Activated CD4-positive, alpha-beta memory T cell treated with anti-CD3 and anti-CD28 coated beads, Interleukin-2, amount 10 ng/mL, durations not matched to agents 7 days and 5 days (primary cell): Measurements from ENCODE around the gene CLCN7. TPM values are rescaled to one million over a fixed set of nuclear protein-coding genes. Genes with fewer than 3 reads are reported as not detected.

Source experiments
- CTCF ChIA-PET: fragments of 350-600 bp; sonication (Branson Sonifier 250); formaldehyde crosslinking; loops from one replicate; lab custom pipeline; 2021; ENCODE audit warnings: antibody characterized with exemption, inconsistent platforms; lab: Charles Lee
- POLR2A ChIA-PET: fragments of 350-600 bp; sonication (Branson Sonifier 250); formaldehyde crosslinking; loops from one replicate; lab custom pipeline; 2021; ENCODE audit warnings: antibody characterized with exemption; lab: Charles Lee
- DNase-seq: peaks from one replicate; pipeline ENCODE4 v3.0.0-alpha.2; 2020
- H3K27ac Mint-ChIP-seq: one replicate; pipeline ENCODE4 v1.8.0; 2021; ENCODE audit warnings: mild to moderate bottlenecking, mixed read lengths
- H3K27me3 Mint-ChIP-seq: one replicate; pipeline ENCODE4 v1.8.0; 2021; ENCODE audit warnings: mixed read lengths
- H3K36me3 Mint-ChIP-seq: one replicate; pipeline ENCODE4 v1.8.0; 2021; ENCODE audit warnings: low read depth, mixed read lengths
- H3K4me1 Mint-ChIP-seq: one replicate; pipeline ENCODE4 v1.8.0; 2021; ENCODE audit warnings: mixed read lengths
- H3K4me3 Mint-ChIP-seq: one replicate; pipeline ENCODE4 v1.8.0; 2021; ENCODE audit warnings: mild to moderate bottlenecking, mixed read lengths
- H3K9me3 Mint-ChIP-seq: one replicate; pipeline ENCODE4 v1.8.0; 2021; ENCODE audit warnings: mixed read lengths
- total RNA-seq, 2 experiments: library from RNA; stranded (reverse); gene quantifications; one replicate each; pipeline ENCODE4 v1.2.3, GENCODE V29; 2021

Gene CLCN7
- total RNA-seq, 2 experiments from 2014 or later: 44.2 to 49.4 TPM

DNA sequence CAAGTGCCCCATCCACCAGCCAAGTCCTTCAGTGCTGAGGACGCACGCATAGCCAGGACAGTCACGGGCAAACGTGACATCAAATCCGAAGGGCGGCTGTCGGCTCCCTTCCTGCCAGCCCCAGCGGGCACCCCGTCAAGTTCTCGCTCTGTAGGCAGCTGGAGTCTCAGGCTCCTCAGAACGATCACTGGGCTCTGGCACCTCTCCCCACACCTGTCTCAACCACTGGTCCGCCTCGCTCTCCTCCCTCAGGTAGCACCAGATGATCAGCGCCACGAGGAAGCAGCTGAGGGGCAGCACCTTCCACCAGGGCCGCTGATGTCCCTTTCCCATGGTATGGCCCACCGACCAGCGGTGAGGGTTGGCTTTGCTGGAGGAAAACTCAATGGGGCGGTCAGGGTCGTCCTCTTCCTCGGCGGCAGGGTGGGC is 54.7 kb downstream of the CLCN7 start:
- H3K27me3 Mint-ChIP-seq: no peaks in the 10 kb centered on the region
- peak overlapping the region; percentile 86 for H3K4me3 Mint-ChIP-seq
- CTCF ChIA-PET: interaction anchor here (0.5 to 1.6 kb wide), 5 partner anchors 9 to 362 kb away, joined by 3 to 6 read pairs (median 4); partner anchors contain the start of genes NUBP2, SPSB3 and TMEM204
- POLR2A ChIA-PET: interaction anchor here (0.7 to 2.3 kb wide), 29 partner anchors 8 to 1112 kb away, joined by 3 to 19 read pairs (median 5); partner anchors contain the start of genes CHTF18, CRAMP1, EME2 and IFT140
- H3K4me1 Mint-ChIP-seq: peaks cover 39% of the 10 kb centered on the region
- no peaks in the 10 kb centered on the region for H3K9me3 Mint-ChIP-seq
- DNase-seq: peak; percentile 24
- peaks cover 7% of the 10 kb centered on the region for H3K36me3 Mint-ChIP-seq
- peak overlapping the region; percentile 98 for H3K27ac Mint-ChIP-seq

DNA sequence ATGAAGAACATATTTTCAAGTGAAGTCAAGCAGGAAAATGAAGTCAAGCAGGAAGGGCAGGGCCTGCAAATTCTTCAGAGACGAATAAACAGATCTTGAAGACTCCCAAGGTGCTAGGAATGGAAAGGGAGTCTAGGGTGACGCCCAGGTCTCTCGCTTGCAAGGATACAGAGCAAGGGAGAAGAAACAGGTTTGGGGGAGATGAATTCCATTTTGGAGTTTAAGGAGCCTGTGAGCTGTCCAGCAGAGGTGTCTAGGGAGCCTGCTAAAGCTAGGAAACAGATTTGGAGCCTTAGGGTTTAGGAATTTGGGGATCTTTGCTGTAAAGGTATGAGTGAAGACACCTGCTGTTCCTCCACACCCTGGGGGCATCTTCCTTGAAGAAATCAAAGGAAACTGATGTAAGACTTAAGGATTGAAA is 58.3 kb downstream of the CLCN7 start:
- peaks cover 12% of the 10 kb centered on the region for H3K36me3 Mint-ChIP-seq
- H3K27me3 Mint-ChIP-seq: no peaks in the 10 kb centered on the region
- peaks cover 42% of the 10 kb centered on the region for H3K4me1 Mint-ChIP-seq
- POLR2A ChIA-PET: interaction anchor here (1.4 kb wide), 1 partner anchor 107 kb away, joined by 3 read pairs; the partner anchor contains the start of gene UBE2I
- DNase-seq: no peak
- CTCF ChIA-PET: interaction anchor here (0.7 kb wide), 1 partner anchor 194 kb away, joined by 3 read pairs; no protein-coding TSS in a partner anchor
- no peak overlapping the region for H3K4me3 Mint-ChIP-seq
- peak overlapping the region; percentile 26 for H3K27ac Mint-ChIP-seq
- no peaks in the 10 kb centered on the region for H3K9me3 Mint-ChIP-seq

DNA sequence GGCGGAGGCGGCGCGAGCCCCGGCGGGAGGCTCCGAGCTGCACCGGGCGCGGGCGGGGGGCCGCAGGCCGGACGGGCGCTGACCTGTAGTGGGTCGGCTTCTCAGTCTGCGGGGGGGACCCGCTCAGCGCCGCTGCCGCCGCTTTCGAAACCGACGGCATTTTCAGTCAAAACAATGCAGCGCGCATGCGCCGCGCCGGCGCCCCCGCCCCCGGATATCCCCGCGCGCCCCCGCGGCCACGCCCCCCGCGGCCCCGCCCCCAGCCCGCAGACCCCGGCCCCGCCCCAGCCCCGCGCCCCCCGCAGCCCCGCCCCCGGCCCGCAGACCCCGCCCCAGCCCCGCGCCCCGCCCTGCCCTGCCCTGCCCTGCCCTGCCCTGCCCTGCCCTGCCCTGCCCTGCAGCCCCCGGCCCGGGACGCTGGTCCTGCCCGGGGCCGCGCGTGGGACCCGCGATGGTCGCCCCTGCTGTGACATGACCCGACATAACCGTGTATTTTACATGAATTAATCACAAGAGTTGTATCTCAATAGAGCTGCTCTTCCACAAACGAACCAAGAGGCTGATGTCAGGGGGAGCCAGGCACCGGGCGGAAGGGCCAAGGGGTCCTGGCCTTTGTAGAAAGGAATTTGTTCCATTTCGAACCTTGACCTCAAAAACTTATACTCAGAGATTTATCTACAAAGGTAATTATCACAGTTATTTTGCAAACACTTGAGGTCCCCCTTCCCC is 60.1 kb downstream of the CLCN7 start, which contains the start of gene UNKL:
TSS of gene UNKL (minus strand) at position 173 of the 729 bp plus-strand sequence. CDS start at position 160, 13 bp downstream.
- Mint-ChIP-seq H3K4me3 (peak within 1 kb of the TSS; percentile 82), H3K27ac (peak within 1 kb of the TSS; percentile 81), H3K27me3 (no peaks in the 10 kb centered on the region), H3K4me1 (peaks cover 29% of the 10 kb centered on the region), H3K9me3 (no peaks in the 10 kb centered on the region), H3K36me3 (peaks cover 6% of the 10 kb centered on the region)
- peak; percentile 88 for DNase-seq
- ChIA-PET POLR2A (interaction anchor here (0.6 to 1.2 kb wide), 3 partner anchors 14 to 51 kb away, joined by 3 read pairs; no protein-coding TSS in a partner anchor), CTCF (no interaction called here)

DNA sequence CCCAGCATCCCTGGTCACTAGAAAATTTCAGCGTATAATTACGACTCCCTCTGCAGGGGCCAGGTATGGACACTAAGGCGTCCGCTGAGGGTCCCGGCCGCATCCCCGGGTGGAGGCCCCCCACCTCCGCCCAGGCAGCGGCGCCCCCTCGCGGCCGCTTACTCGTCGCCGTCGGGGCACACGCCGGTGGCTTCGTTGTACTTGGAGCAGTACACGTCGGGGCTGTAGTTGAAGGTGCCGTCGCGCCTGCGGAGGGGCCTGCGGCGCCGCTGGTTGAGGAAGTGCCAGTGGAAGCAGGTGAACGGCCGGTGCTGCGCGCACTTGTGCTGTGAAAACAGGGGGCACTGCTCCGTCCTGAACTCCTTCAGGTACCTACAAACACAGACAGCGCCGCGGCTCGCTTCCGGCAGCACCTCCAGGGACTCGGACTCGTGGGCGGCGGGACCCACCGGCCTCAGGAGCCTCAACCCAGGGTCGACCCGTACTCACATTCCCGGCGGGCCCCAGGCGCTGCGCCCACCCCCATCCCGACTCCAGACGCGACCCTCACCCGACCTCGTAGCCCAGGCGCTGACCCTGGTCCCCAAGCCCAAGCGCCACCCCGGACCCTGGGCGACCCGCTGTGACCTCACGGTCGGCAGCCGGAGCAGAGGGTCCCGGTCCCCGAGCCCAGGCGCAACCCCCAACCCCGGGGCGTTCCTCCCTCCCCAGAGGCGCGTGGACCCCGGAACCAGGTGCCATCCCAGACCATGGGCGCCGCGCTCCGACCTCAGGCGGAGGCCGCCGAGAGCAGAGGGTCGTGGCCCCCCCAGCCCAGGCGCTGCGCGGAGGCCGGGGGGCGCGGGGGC is 60.9 kb downstream of the CLCN7 start:
- Mint-ChIP-seq H3K4me1 (peaks cover 31% of the 10 kb centered on the region), H3K36me3 (peaks cover 6% of the 10 kb centered on the region), H3K9me3 (no peaks in the 10 kb centered on the region), H3K27ac (peak overlapping the region; percentile 81), H3K4me3 (peak overlapping the region; percentile 82), H3K27me3 (no peaks in the 10 kb centered on the region)
- POLR2A ChIA-PET: interaction anchor here (0.6 to 1.1 kb wide), 2 partner anchors 15 to 50 kb away, joined by 3 read pairs; no protein-coding TSS in a partner anchor
- peak; percentile 78 for DNase-seq
- CTCF ChIA-PET: no interaction called here

DNA sequence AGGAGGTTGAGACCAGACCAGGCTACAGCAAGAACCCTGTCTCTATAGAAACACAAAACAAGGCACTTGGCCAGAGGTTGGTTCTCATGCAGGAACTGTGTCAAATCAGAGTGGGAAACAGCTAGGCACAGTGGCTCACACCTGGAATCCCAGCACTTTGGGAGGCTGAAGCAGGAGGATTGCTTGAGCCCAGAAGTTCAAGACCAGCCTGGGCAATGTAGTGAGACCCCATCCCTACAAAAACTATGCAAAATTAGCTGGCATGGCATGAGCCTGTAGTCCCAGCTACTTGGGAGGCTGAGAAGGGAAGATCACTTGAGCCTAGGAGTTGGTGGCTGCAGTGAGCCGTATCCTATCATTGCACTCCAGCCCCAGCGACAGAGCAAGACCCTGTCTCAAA is 62.0 kb downstream of the CLCN7 start:
- CTCF ChIA-PET: interaction anchor here (1.0 kb wide), 1 partner anchor 48 kb away, joined by 5 read pairs; no protein-coding TSS in a partner anchor
- POLR2A ChIA-PET: interaction anchor here (0.6 to 2.6 kb wide), 2 partner anchors 8 to 539 kb away, joined by 4 to 10 read pairs; partner anchors contain the start of gene UQCC4
- Mint-ChIP-seq H3K36me3 (peaks cover 6% of the 10 kb centered on the region), H3K4me1 (peaks cover 31% of the 10 kb centered on the region), H3K9me3 (no peaks in the 10 kb centered on the region), H3K4me3 (peak overlapping the region; percentile 30), H3K27me3 (no peaks in the 10 kb centered on the region), H3K27ac (no peak overlapping the region)
- no peak for DNase-seq

DNA sequence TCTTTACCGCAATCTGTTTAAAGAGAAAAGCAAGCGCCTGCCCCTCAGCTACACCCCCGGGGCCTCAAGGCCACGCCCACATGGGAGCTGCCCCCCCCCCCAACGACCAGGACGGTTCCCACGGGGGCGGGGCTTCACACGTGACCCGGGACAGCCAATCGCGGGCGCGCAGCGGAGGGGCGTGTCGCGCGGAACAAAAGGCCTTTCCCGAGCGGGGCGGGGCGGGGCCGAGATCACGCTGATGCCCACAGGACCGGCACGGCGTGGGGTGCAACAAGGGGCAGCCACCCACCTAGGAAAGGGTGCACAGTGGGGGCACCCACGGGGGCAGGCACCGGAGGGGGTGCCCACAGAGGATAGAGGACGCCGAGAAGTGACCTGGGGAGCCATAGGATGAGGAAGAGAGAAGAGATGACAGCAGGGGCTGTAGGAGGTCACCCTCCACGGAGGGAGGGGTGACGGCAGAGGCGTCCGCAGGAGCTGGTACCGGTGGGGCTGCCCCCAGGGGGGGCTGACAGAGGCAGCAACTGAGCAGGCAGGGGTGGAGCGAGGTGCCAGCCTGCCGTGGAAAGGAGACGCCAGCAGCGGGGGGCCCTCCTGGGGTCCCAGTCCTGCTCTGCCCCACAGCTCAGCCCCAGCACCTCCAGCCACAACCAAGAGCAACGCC is 66.5 kb downstream of the CLCN7 start:
- Mint-ChIP-seq H3K4me3 (peak overlapping the region; percentile 59), H3K36me3 (peaks cover 6% of the 10 kb centered on the region), H3K4me1 (peaks cover 19% of the 10 kb centered on the region), H3K9me3 (no peaks in the 10 kb centered on the region), H3K27ac (no peak overlapping the region), H3K27me3 (no peaks in the 10 kb centered on the region)
- peak; percentile 93 for DNase-seq
- ChIA-PET CTCF (no interaction called here), POLR2A (interaction anchor here (0.6 to 1.4 kb wide), 4 partner anchors 12 to 30 kb away, joined by 3 to 5 read pairs (median 4); partner anchors contain the start of gene UQCC4)

DNA sequence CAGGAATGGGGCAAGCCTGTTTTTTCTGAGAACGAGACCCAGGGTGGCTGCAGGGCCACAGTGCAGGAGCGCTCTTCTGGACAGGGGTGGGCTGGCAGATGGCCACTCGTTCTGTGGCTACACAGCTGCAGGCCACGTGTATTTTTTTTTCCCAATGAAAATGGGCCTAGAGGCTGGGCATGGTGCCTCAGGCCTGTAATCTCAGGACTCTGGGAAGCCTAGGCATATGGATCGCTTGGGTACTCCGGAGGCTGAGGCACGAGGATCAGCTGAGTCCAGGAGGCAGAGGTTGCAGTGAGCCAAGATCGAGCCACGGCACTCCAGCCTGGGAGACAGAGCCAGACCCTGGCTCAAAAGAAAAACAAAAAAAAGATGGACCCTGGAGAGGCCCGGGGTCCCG is 67.1 kb downstream of the CLCN7 start:
- Mint-ChIP-seq H3K36me3 (peaks cover 6% of the 10 kb centered on the region), H3K9me3 (no peaks in the 10 kb centered on the region), H3K4me1 (peaks cover 19% of the 10 kb centered on the region), H3K27ac (no peak overlapping the region), H3K4me3 (no peak overlapping the region), H3K27me3 (no peaks in the 10 kb centered on the region)
- POLR2A ChIA-PET: interaction anchor here (0.6 to 1.4 kb wide), 4 partner anchors 13 to 29 kb away, joined by 3 to 5 read pairs (median 4); partner anchors contain the start of gene UQCC4
- CTCF ChIA-PET: interaction anchor here (0.7 kb wide), 1 partner anchor 71 kb away, joined by 3 read pairs; no protein-coding TSS in a partner anchor
- no peak for DNase-seq

DNA sequence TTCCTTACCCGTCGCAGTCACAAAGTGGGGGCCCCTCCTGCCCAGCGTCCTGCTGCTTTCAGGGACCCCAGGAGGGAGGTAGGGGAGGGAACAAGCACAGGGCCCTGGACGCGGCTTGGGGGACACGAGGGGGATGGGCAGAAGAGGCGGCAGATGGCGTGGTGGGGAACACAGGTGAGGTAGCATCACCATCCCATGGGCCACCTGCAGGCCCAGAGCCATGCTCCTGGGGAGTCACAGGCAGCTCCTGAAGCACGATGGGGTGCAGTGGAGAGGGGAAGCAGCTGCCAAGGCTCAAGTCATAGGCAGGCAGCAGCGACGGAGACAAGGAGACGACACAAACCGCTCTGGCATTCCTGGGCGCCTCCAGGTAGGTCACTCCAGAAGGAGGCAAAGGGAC is 71.1 kb downstream of the CLCN7 start:
- H3K9me3 Mint-ChIP-seq: no peaks in the 10 kb centered on the region
- H3K36me3 Mint-ChIP-seq: peaks cover 8% of the 10 kb centered on the region
- POLR2A ChIA-PET: no interaction called here
- DNase-seq: no peak
- CTCF ChIA-PET: no interaction called here
- no peak overlapping the region for H3K4me3 Mint-ChIP-seq
- H3K4me1 Mint-ChIP-seq: peaks cover 9% of the 10 kb centered on the region
- H3K27ac Mint-ChIP-seq: no peak overlapping the region
- H3K27me3 Mint-ChIP-seq: no peaks in the 10 kb centered on the region

DNA sequence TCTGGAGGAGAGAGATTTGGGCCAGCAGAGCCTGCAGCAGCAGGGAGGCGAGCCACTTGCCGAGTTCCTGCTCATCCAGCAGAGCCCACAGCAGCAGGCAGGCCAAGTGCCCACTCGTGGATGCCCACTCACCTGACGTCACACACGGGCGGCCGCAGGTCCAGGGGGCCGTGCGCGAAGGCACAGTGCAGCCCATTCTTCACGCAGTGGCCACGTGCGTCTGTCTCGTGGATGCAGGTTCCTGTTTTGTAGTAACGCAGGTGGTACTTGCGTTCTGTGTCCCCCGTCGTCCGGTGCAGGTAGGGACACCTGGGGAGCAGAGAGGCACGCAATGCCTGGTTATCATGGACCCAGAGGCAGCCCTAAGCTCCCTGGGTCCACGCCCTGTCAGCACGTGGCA is 71.8 kb downstream of the CLCN7 start:
- Mint-ChIP-seq H3K4me1 (peaks cover 5% of the 10 kb centered on the region), H3K36me3 (peaks cover 8% of the 10 kb centered on the region), H3K4me3 (no peak overlapping the region), H3K27ac (no peak overlapping the region), H3K27me3 (no peaks in the 10 kb centered on the region), H3K9me3 (no peaks in the 10 kb centered on the region)
- ChIA-PET CTCF (no interaction called here), POLR2A (no interaction called here)
- no peak for DNase-seq

DNA sequence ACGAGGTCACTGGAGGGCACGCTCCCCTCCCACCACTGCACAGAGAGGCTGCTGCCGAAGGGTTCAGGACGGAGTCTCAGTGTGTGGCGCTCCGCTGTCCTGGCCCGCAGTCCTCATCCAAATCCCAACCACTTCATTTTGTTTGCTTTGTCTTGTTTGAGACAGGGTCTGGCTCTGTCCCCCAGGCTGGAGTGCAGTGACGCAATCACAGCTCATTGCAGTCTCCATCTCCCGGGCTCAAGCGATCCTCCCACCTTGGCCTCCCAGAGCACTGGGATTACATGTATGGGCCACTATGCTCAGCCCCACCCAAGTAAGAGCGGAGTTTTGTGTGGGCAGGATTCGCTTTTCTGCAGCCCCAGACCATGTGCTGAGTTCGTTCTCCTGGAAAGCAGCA is 73.1 kb downstream of the CLCN7 start:
- POLR2A ChIA-PET: no interaction called here
- Mint-ChIP-seq H3K27ac (no peak overlapping the region), H3K4me1 (no peaks in the 10 kb centered on the region), H3K4me3 (no peak overlapping the region), H3K9me3 (no peaks in the 10 kb centered on the region), H3K27me3 (no peaks in the 10 kb centered on the region), H3K36me3 (peaks cover 9% of the 10 kb centered on the region)
- no peak for DNase-seq
- CTCF ChIA-PET: interaction anchor here (0.5 kb wide), 1 partner anchor 1488 kb away, joined by 3 read pairs; no protein-coding TSS in a partner anchor

DNA sequence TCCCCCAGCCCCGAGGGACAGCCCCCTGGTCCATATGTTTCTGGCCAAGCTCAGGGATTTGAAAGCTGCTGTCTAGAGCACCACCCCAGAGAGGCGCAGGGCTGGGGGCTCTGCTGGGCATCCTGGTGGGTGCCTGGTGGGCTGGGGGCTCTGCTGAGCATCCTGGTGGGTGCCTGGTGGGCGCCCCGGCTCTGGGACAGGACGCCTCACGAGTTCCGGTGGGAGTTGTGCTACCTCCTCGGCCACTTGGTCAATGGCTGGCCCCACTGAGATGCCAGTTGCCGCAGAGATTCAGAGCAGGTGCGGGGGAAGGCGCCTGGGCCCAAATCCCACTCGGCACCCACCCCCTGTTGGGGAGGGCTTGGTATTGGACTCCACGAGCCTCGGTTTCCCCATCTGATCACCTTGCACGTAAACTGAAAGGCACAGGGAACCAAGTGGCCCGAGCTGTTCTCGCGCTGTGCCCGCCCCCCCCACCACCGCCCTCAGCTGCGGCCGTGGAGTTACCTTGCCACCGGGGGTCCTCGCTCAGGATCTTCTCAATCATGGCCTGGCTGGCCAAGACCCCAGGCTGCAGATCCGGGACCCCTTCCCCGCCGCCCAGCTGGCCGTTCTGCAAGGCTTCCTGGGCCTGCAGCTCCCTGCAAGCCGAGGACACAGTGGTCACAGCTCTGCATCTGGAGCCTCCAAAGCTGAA is 73.6 kb downstream of the CLCN7 start:
- Mint-ChIP-seq H3K36me3 (peaks cover 10% of the 10 kb centered on the region), H3K9me3 (no peaks in the 10 kb centered on the region), H3K27me3 (no peaks in the 10 kb centered on the region), H3K4me1 (no peaks in the 10 kb centered on the region), H3K27ac (no peak overlapping the region), H3K4me3 (no peak overlapping the region)
- CTCF ChIA-PET: interaction anchor here (0.5 kb wide), 1 partner anchor 1488 kb away, joined by 3 read pairs; no protein-coding TSS in a partner anchor
- POLR2A ChIA-PET: no interaction called here
- DNase-seq: no peak
